PC-3 (cell line): ENCODE measurements around the gene TP53I3.

Experiments
- CTCF ChIP-seq: fragments of 300-600 bp; sonication (generic); conservative IDR thresholded peaks from 2 replicates; pipeline ENCODE4 v1.5.1; 2017; ENCODE audit warnings: antibody characterized with exemption, low read depth, mild to moderate bottlenecking, low read length
- EZH2 ChIP-seq: fragments of 300-600 bp; sonication (generic); IDR thresholded peaks from one replicate; pipeline ENCODE4 v1.6.1; 2017; ENCODE audit warnings: antibody characterized with exemption, mild to moderate bottlenecking, low read length; ENCODE audit not compliant: unreplicated experiment
- EZH2phosphoT487 ChIP-seq: fragments of 300-600 bp; sonication (generic); IDR thresholded peaks from 2 replicates; pipeline ENCODE4 v1.6.1; 2018; ENCODE audit warnings: mild to moderate bottlenecking, antibody characterized with exemption, low read length, borderline replicate concordance

GRCh38 chr2:24084386-24085199, at the start of gene TP53I3:
- TF ChIP-seq CTCF (peak; percentile 88), EZH2phosphoT487 (no peak), EZH2 (no peak)
